KMS-11 (cell line): ENCODE results near the gene RTEL1.

ENCODE experiments used
- H2AFZ ChIP-seq: fragments of 200-600 bp; sonication (generic); 2 replicates; pipeline ENCODE4 v1.6.1; 2016; ENCODE audit warnings: antibody characterized with exemption, mixed run types, low read depth
- H3K27ac ChIP-seq: fragments of 200-600 bp; sonication (generic); 2 replicates; pipeline ENCODE4 v1.6.1; 2016; ENCODE audit warnings: mild to moderate bottlenecking, mixed run types
- H3K27me3 ChIP-seq: fragments of 200-600 bp; sonication (generic); 2 replicates; pipeline ENCODE4 v1.6.1; 2017; ENCODE audit warnings: mild to moderate bottlenecking, low read depth, mixed run types, moderate library complexity; ENCODE audit not compliant: insufficient read depth
- H3K36me3 ChIP-seq: fragments of 200-600 bp; sonication (generic); 2 replicates; pipeline ENCODE4 v1.6.1; 2017; ENCODE audit warnings: mild to moderate bottlenecking, mixed run types; ENCODE audit not compliant: insufficient read depth
- H3K4me1 ChIP-seq: fragments of 200-600 bp; sonication (generic); 2 replicates; pipeline ENCODE4 v1.6.1; 2016; ENCODE audit warnings: mild to moderate bottlenecking, low read depth, mixed run types; ENCODE audit not compliant: poor library complexity, severe bottlenecking
- H3K4me2 ChIP-seq: fragments of 200-600 bp; sonication (generic); 2 replicates; pipeline ENCODE4 v1.7.0; 2016; ENCODE audit warnings: mild to moderate bottlenecking, mixed run types
- H3K4me3 ChIP-seq: fragments of 200-600 bp; sonication (generic); IDR thresholded peaks from 2 replicates; pipeline ENCODE4 v1.6.1; 2017; ENCODE audit warnings: low read depth, low read length, mixed read lengths; ENCODE audit not compliant: insufficient read depth
- H3K79me2 ChIP-seq: fragments of 200-600 bp; sonication (generic); 2 replicates; pipeline ENCODE4 v1.6.1; 2016; ENCODE audit warnings: low read depth, mixed run types; ENCODE audit not compliant: insufficient read depth
- H3K9ac ChIP-seq: fragments of 200-600 bp; sonication (generic); 2 replicates; pipeline ENCODE4 v1.6.1; 2016; ENCODE audit warnings: mild to moderate bottlenecking, mixed run types
- H4K20me1 ChIP-seq: fragments of 200-600 bp; sonication (generic); 2 replicates; pipeline ENCODE4 v1.6.1; 2016; ENCODE audit warnings: mild to moderate bottlenecking, mixed run types; ENCODE audit not compliant: insufficient read depth
- CTCF ChIP-seq: fragments of 200-600 bp; sonication (generic); conservative IDR thresholded peaks from 2 replicates; pipeline ENCODE4 v1.6.1; 2017; ENCODE audit warnings: low read depth, mild to moderate bottlenecking, antibody characterized with exemption, low read length, moderate library complexity, mixed read lengths

Gene RTEL1

GRCh38 chr20:63689046-63690002, 31.2 kb downstream of the RTEL1 start:
- Histone ChIP-seq H3K4me2 (no peak overlapping the region), H3K4me1 (no peaks in the 10 kb centered on the region), H3K27me3 (no peaks in the 10 kb centered on the region; the same call in 1 of the 2 replicates), H3K79me2 (no peaks in the 10 kb centered on the region), H3K27ac (no peak overlapping the region), H3K9ac (no peak overlapping the region), H2AFZ (no peak overlapping the region), H4K20me1 (no peaks in the 10 kb centered on the region), H3K4me3 (no peak overlapping the region), H3K36me3 (no peaks in the 10 kb centered on the region)
- no peak for TF ChIP-seq CTCF

GRCh38 chr20:63690003-63690897, 32.1 kb downstream of the RTEL1 start:
- H3K4me2 ChIP-seq, result no peak overlapping the region
- TF ChIP-seq CTCF, result no peak

GRCh38 chr20:63690898-63691710, 33.0 kb downstream of the RTEL1 start:
- Histone ChIP-seq H3K4me3 (no peak overlapping the region), H3K9ac (no peak overlapping the region), H3K27ac (no peak overlapping the region), H3K36me3 (no peaks in the 10 kb centered on the region), H3K4me2 (no peak overlapping the region), H3K4me1 (no peaks in the 10 kb centered on the region), H3K79me2 (no peaks in the 10 kb centered on the region), H4K20me1 (no peaks in the 10 kb centered on the region), H2AFZ (no peak overlapping the region), H3K27me3 (no peaks in the 10 kb centered on the region; the same call in 1 of the 2 replicates)
- no peak for TF ChIP-seq CTCF

More at GRCh38 chr20:63690003-63690897, 32.1 kb downstream of the RTEL1 start:
- H3K27ac ChIP-seq, result no peak overlapping the region
- H2AFZ ChIP-seq, result no peak overlapping the region
- H4K20me1 ChIP-seq, result no peaks in the 10 kb centered on the region
- no peaks in the 10 kb centered on the region for H3K4me1 ChIP-seq
- H3K79me2 ChIP-seq, result no peaks in the 10 kb centered on the region
- no peak overlapping the region for H3K4me3 ChIP-seq
- no peaks in the 10 kb centered on the region; the same call in 1 of the 2 replicates for H3K27me3 ChIP-seq
- no peaks in the 10 kb centered on the region for H3K36me3 ChIP-seq
- H3K9ac ChIP-seq, result no peak overlapping the region
